ENCODE results near the gene SLC13A5.
A peak's percentile ranks its signal among the peaks of the same experiment; 100 is the strongest.
"Not testable (repeated sequence)": the region's sequence is repeated elsewhere in the genome, so short reads cannot be mapped to it uniquely, and the experiment has no call there.

Gene SLC13A5

GRCh38 chr17:6711081-6711674 is 2.0 kb downstream of the SLC13A5 start:
- DNase-seq (ENCODE audit: low read depth, low spot score) = no peak

GRCh38 chr17:6710317-6710716 is 2.9 kb downstream of the SLC13A5 start:
- no peak for DNase-seq (ENCODE audit: low read depth, low spot score)

- DNase-seq (ENCODE audit: low read depth, low spot score) = no peak
Measured at GRCh38 chr17:6708357-6708961, 4.7 kb downstream of the SLC13A5 start.

GRCh38 chr17:6706996-6707395 is 6.2 kb downstream of the SLC13A5 start:
- no peak for DNase-seq (ENCODE audit: low read depth, low spot score)

- DNase-seq (ENCODE audit: low read depth, low spot score) = no peak
Measured at GRCh38 chr17:6706499-6706898, 6.7 kb downstream of the SLC13A5 start.

- DNase-seq (ENCODE audit: low read depth, low spot score) = no peak
Measured at GRCh38 chr17:6704470-6705052, 8.6 kb downstream of the SLC13A5 start.

GRCh38 chr17:6703751-6704150 is 9.4 kb downstream of the SLC13A5 start:
- no peak for DNase-seq (ENCODE audit: low read depth, low spot score)

- no peak for DNase-seq (ENCODE audit: low read depth, low spot score)
Measured at GRCh38 chr17:6702567-6703215, 10.5 kb downstream of the SLC13A5 start.

- DNase-seq (ENCODE audit: low read depth, low spot score) = peak; percentile 75
Measured at GRCh38 chr17:6701719-6702118, 11.4 kb downstream of the SLC13A5 start.

- no peak for DNase-seq (ENCODE audit: low read depth, low spot score)
Measured at GRCh38 chr17:6700948-6701307, 12.2 kb downstream of the SLC13A5 start.

GRCh38 chr17:6699997-6700947 is 12.9 kb downstream of the SLC13A5 start:
- peak; percentile 86 for DNase-seq (ENCODE audit: low read depth, low spot score)

- DNase-seq (ENCODE audit: low read depth, low spot score) = no peak
Measured at GRCh38 chr17:6698004-6698403, 15.2 kb downstream of the SLC13A5 start.

- no peak for DNase-seq (ENCODE audit: low read depth, low spot score)
Measured at GRCh38 chr17:6696906-6697305, 16.3 kb downstream of the SLC13A5 start.

- no peak for DNase-seq (ENCODE audit: low read depth, low spot score)
Measured at GRCh38 chr17:6695565-6695964, 17.6 kb downstream of the SLC13A5 start.

- DNase-seq (ENCODE audit: low read depth, low spot score) = no peak
Measured at GRCh38 chr17:6695051-6695450, 18.1 kb downstream of the SLC13A5 start.

- DNase-seq (ENCODE audit: low read depth, low spot score) = not testable (repeated sequence)
Measured at GRCh38 chr17:6691958-6692357, 21.2 kb downstream of the SLC13A5 start.

- no peak for DNase-seq (ENCODE audit: low read depth, low spot score)
Measured at GRCh38 chr17:6691546-6691945, 21.6 kb downstream of the SLC13A5 start.

- DNase-seq (ENCODE audit: low read depth, low spot score) = no peak
Measured at GRCh38 chr17:6690641-6691040, 22.5 kb downstream of the SLC13A5 start.

- DNase-seq (ENCODE audit: low read depth, low spot score) = no peak
Measured at GRCh38 chr17:6688944-6689343, 24.2 kb downstream of the SLC13A5 start.

- no peak for DNase-seq (ENCODE audit: low read depth, low spot score)
Measured at GRCh38 chr17:6686026-6686425, 27.1 kb downstream of the SLC13A5 start.

GRCh38 chr17:6684881-6685767 is 28.0 kb downstream of the SLC13A5 start:
- no peak for DNase-seq (ENCODE audit: low read depth, low spot score)

Data from ELF-1 (cell line).